Lung (tissue), 12 donors: ENCODE data around the gene BDH1. TPM values are rescaled to one million over a fixed set of nuclear protein-coding genes. Genes with fewer than 3 reads are reported as not detected.

ENCODE experiments used
- ATAC-seq: fragments of 200-7000 bp; cut with Tn5 transposase; one replicate; pipeline ENCODE4 v1.9.1; 2020; ENCODE audit warnings: moderate number of reproducible peaks; ENCODE audit not compliant: insufficient read depth, low FRiP score
- DNase-seq, 3 donors: peaks; one replicate each; pipeline ENCODE4 v3.0.0-alpha.2; 2013 to 2017
- H3K27ac ChIP-seq, 2 donors: one replicate each; pipeline ENCODE4 v1.5.1; 2013; ENCODE audit warnings: mild to moderate bottlenecking in 2 of 2, moderate library complexity in 2 of 2, control low read depth in 1 of 2, inconsistent platforms in 1 of 2, low read depth in 1 of 2, low read length in 1 of 2
- H3K27me3 ChIP-seq, 3 donors: one replicate each; pipeline ENCODE4 v1.5.1; 2013; ENCODE audit warnings: low read length in 2 of 3; ENCODE audit not compliant: control insufficient read depth in 3 of 3, insufficient read depth in 3 of 3
- H3K36me3 ChIP-seq, 4 donors: one replicate each; pipeline ENCODE4 v1.5.1; 2013; ENCODE audit warnings: low read length in 4 of 4, mild to moderate bottlenecking in 1 of 4, moderate library complexity in 1 of 4; ENCODE audit not compliant: control insufficient read depth in 4 of 4, insufficient read depth in 4 of 4
- H3K4me1 ChIP-seq, 5 donors: one replicate each; pipeline ENCODE4 v1.5.1; 2013; ENCODE audit warnings: low read length in 5 of 5, mild to moderate bottlenecking in 2 of 5, moderate library complexity in 1 of 5; ENCODE audit not compliant: control insufficient read depth in 5 of 5, insufficient read depth in 5 of 5
- H3K4me3 ChIP-seq: one replicate; pipeline ENCODE4 v1.5.1; 2013; ENCODE audit warnings: mild to moderate bottlenecking, control low read depth, moderate library complexity
- H3K9ac ChIP-seq, 2 donors: one replicate each; pipeline ENCODE4 v1.5.1; 2013; ENCODE audit warnings: low read length in 2 of 2, control low read depth in 1 of 2; ENCODE audit not compliant: insufficient read depth in 1 of 2
- H3K9me3 ChIP-seq, 4 donors: one replicate each; pipeline ENCODE4 v1.5.1; 2013; ENCODE audit warnings: low read length in 3 of 4, mild to moderate bottlenecking in 1 of 4, moderate library complexity in 1 of 4; ENCODE audit not compliant: control insufficient read depth in 4 of 4, insufficient read depth in 3 of 4
- CTCF ChIP-seq: IDR thresholded peaks from 2 replicates; pipeline ENCODE4 v1.5.1; 2012; ENCODE audit warnings: mild to moderate bottlenecking; ENCODE audit errors: control extremely low read depth, extremely low read depth
- WGBS, 2 donors: extraction: QIAGEN DNeasy Blood & Tissue Kit; methylation state at CpG; one replicate each; pipeline ENCODE4 v1.1.7; 2013; 5-methylcytosine and 5-hydroxymethylcytosine counted together
- polyA plus RNA-seq, 2 donors: library from polyadenylated mRNA; stranded (reverse); fragments of 200-250 nt; gene quantifications; one replicate each; pipeline ENCODE4 v1.2.1, GENCODE V29; 2013
- total RNA-seq, 2 donors: library from RNA; depleted of rRNA in 1 of 2; stranded (reverse); fragments of >200 nt in 1 of 2; gene quantifications; one replicate each; pipeline ENCODE4 v1.2.1, GENCODE V29; 2014 to 2021
- donor health status: control.
- donor health status: control.
- donor health status: Bipolar disorder and iron deficiency.
- donor health status: healthy.
- donor health status: DM: yes; HTN: yes; CAD: no.

Gene BDH1
- total and polyA plus RNA-seq, 4 donors = 14.3 to 32.8 (median 17.0) TPM

GRCh38 chr3:197550489-197550888 lies 5.3 kb downstream of the BDH1 start:
- Histone ChIP-seq H3K27me3 (no peaks in the 10 kb centered on the region), H3K9ac (no peak overlapping the region), H3K27ac (no peak overlapping the region), H3K4me1 (peaks cover 0 to 10% (median 5%) of the 10 kb centered on the region in 5 donors), H3K9me3 (no peaks in the 10 kb centered on the region), H3K36me3 (no peaks in the 10 kb centered on the region), H3K4me3 (no peak overlapping the region)
- TF ChIP-seq CTCF = no peak
- WGBS, 2 donors = 77 to 79% methylated on average over 9 of the region's 9 CpGs
- ATAC-seq = no peak
- DNase-seq = no peak

GRCh38 chr3:197549261-197549885 lies 6.4 kb downstream of the BDH1 start:
- no peak for DNase-seq

GRCh38 chr3:197547306-197548011 lies 8.3 kb downstream of the BDH1 start:
- H3K27ac ChIP-seq = no peak overlapping the region
- TF ChIP-seq CTCF = no peak
- H3K27me3 ChIP-seq = no peaks in the 10 kb centered on the region
- WGBS, 2 donors = 70 to 84% methylated on average over 11 of the region's 11 CpGs
- no peak overlapping the region for H3K4me3 ChIP-seq
- no peaks in the 10 kb centered on the region for H3K36me3 ChIP-seq
- H3K4me1 ChIP-seq = peaks cover 0 to 3% (median 0%) of the 10 kb centered on the region in 5 donors
- ATAC-seq (no peak), DNase-seq (no peak)
- no peaks in the 10 kb centered on the region for H3K9me3 ChIP-seq
- no peak overlapping the region for H3K9ac ChIP-seq

More at GRCh38 chr3:197549261-197549885, 6.4 kb downstream of the BDH1 start:
- no peak for TF ChIP-seq CTCF
- Histone ChIP-seq H3K4me1 (peaks cover 0 to 8% (median 5%) of the 10 kb centered on the region in 5 donors), H3K27me3 (no peaks in the 10 kb centered on the region), H3K9me3 (no peaks in the 10 kb centered on the region), H3K27ac (no peak overlapping the region), H3K4me3 (no peak overlapping the region), H3K36me3 (no peaks in the 10 kb centered on the region), H3K9ac (no peak overlapping the region)
- no peak for ATAC-seq
- 77 to 86% methylated on average over 6 of the region's 6 CpGs for WGBS, 2 donors
